IPS-NIHi7 (cell line): Measurements from ENCODE around the gene ZNF366.

Experiments
- DNase-seq: peaks from one replicate; pipeline ENCODE4 v3.0.0; 2012; ENCODE audit warnings: mixed read lengths; ENCODE audit errors: extremely low spot score

ZNF366 gene, protein sequence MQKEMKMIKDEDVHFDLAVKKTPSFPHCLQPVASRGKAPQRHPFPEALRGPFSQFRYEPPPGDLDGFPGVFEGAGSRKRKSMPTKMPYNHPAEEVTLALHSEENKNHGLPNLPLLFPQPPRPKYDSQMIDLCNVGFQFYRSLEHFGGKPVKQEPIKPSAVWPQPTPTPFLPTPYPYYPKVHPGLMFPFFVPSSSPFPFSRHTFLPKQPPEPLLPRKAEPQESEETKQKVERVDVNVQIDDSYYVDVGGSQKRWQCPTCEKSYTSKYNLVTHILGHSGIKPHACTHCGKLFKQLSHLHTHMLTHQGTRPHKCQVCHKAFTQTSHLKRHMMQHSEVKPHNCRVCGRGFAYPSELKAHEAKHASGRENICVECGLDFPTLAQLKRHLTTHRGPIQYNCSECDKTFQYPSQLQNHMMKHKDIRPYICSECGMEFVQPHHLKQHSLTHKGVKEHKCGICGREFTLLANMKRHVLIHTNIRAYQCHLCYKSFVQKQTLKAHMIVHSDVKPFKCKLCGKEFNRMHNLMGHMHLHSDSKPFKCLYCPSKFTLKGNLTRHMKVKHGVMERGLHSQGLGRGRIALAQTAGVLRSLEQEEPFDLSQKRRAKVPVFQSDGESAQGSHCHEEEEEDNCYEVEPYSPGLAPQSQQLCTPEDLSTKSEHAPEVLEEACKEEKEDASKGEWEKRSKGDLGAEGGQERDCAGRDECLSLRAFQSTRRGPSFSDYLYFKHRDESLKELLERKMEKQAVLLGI

DNA sequence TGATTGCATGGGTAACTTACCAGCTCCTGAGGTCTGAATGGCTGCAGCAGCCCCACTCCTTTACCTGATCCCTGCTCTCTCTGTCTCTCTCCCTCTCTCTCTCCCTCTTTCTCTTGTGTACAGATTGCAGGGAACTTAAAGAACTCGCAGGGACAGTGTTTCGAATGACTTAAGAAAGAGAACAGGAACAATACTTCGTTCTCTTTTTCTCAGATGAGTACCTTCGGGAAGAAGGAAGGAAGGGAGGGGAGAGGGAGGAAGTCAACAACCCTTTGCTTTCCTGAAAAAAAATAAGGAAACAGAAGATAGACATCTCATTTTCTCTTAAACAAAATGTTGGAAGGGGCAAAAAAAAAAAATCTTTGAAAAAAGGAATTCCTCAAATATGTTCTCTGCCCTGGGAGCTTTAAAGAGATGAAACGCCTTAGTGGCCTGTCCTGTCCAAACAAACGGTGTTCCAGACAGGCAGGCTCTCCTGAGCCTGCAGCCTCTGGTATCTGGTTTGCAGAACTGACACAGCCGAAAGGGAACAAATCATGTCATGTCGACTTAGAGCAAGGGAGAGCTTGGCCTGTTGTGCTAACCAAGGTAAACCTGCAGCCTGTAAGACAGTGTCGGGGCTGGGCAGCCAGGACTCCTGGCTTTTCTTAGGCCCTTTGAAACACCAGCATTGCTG lies at the start of gene ZNF366:
Gene ZNF366, minus strand, starts transcription at position 180 of the 676 bp plus-strand sequence. CDS start 45,914 bp downstream, outside the sequence.
- DNase-seq = no peak

GRCh38 chr5:72556351-72557166 lies 49.3 kb upstream of the ZNF366 start:
- DNase-seq = peak; percentile 86

DNA sequence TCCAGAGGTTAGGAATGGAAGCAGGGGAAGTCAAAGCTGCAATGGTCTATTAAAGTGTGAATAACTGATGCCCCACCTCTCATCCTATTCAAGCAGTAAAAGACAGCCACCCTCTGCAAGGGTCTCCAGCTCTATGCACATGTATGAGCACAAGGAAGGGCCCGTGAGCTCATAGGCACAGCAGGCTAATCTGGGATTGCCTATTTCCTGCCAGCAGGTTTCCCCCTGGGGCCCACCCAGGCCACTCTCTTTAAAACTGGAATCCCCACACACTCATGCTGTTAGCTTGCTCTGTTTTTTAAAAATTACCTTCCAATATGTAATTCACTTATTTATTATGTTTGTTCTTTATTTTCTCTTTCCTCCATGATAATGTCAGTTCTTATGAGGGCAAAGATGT lies 48.7 kb upstream of the ZNF366 start:
- peak; percentile 26 for DNase-seq

GRCh38 chr5:72554897-72555296 lies 47.7 kb upstream of the ZNF366 start:
- no peak for DNase-seq

GRCh38 chr5:72552041-72552557 lies 44.9 kb upstream of the ZNF366 start:
- no peak for DNase-seq

- DNase-seq = no peak
These were observed 43.4 kb upstream of the ZNF366 start for GRCh38 chr5:72550595-72550994.

GRCh38 chr5:72543811-72544210 lies 36.6 kb upstream of the ZNF366 start:
- no peak for DNase-seq

DNA sequence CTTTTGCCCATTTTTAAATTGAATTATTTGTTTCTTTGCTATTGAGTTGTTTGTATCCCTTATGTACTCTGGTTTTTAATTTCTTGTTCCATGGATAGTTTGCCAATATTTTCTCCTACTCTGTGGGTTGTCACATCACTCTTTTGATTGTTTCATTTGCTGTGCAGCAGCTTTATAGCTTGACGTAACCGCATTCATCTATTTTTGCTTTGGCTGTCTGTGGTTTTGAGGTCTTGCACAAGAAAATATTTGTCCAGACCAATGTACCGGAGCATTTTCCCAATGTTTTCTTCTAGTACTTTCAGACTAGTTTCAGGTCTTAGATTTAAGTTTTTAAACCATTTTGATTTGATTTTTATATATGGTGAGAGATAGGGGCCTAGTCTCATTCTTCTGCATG lies 36.2 kb upstream of the ZNF366 start:
- DNase-seq = no peak

DNA sequence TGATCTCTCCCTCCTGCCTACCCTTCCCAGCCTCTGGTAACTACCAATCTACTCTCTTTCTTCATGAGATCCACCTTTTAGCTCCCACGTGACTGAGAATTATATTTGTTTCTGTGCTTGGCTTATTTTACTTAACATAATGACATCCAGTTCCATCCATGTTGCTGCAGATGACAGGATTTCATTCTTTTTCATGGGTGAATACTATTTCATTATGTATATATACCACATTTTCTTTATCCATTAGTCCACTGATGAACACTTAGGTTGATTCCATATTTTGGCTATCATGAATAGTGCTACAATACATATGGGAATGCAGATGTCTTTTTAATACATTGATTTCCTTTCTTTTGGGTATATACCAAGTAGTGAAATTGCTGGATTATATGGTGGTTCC lies 35.5 kb upstream of the ZNF366 start:
- DNase-seq = no peak

GRCh38 chr5:72541501-72542225 lies 34.5 kb upstream of the ZNF366 start:
- no peak for DNase-seq

- DNase-seq = no peak
These were observed 33.7 kb upstream of the ZNF366 start for GRCh38 chr5:72540759-72541438.

- no peak for DNase-seq
These were observed 32.5 kb upstream of the ZNF366 start for GRCh38 chr5:72539726-72540125.

DNA sequence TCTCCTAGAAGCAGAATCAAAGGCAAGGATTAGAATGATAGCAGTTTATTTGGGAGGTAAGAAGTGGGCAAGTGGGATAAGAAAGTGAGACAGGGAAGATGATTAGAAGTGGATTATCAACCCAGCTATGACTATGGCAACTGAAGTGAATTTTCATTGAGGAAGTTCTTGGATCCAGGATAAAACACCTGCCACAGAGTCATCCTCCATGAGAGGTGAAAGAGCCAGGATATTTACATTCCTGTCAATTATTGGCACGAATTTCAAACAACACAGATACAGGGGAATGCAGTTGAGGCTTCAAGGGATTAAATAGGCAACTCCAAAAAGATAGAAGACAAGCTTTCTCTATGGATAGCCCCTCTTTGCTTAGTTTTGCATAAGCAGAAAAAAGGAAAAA lies 31.8 kb upstream of the ZNF366 start:
- DNase-seq = no peak

DNA sequence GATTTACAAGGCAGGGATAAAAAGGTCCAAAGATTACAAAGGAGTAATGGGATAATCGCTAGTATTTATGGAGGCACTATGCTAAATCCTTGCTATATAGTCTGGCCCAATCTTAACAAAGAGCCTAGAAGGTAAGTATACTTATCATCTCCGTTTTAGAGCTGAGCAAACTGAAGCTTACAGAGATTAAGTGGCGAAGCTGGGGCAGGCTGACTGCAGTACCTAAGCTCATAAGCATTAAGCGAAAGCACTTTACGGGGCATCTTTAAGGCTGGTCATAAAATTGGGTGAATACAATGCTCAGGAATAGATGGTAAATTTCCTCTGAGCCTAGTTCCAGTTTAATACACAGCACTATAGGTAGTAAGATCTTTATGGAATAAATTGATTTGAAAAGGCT lies 30.0 kb upstream of the ZNF366 start:
- DNase-seq = no peak

- DNase-seq = no peak
These were observed 24.4 kb upstream of the ZNF366 start for GRCh38 chr5:72531496-72532190.

DNA sequence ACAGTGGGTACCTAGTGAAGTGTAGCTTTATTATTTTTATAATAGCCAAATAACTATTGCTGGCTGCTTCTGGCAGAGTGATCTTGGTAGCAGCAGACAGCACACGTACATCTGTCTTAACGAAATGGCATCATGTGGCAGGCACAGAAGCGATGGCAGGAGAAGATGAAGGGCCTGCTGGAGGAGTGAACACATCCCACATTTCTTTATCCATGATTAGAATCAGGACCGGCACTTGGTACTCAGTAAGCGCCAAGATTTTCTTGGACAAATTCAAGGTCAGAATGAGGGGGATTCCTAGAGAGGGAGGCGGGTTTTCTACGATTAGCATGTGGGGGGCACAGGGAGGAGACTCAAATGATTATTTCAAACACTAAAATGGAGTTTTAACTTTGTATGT lies 23.0 kb upstream of the ZNF366 start:
- no peak for DNase-seq

DNA sequence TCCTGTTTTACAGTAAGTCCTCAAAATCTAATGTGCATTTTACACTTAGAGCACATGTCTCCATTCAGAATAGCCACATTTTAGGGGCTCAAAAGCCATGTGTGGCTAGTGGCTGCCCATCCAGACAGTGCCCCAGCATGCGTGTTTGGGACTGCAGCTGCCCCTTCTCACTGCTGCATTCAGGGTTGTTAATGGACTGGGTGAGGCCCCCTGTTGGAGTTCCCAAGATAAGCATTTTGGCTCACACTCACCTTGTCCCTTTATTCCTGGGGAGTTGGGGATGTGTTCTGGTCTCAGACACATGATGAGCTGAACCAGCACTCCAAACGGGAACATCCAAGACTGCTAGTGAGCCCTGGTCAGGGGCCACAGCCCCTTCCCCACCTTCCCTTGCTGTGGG lies 22.2 kb upstream of the ZNF366 start:
- no peak for DNase-seq

DNA sequence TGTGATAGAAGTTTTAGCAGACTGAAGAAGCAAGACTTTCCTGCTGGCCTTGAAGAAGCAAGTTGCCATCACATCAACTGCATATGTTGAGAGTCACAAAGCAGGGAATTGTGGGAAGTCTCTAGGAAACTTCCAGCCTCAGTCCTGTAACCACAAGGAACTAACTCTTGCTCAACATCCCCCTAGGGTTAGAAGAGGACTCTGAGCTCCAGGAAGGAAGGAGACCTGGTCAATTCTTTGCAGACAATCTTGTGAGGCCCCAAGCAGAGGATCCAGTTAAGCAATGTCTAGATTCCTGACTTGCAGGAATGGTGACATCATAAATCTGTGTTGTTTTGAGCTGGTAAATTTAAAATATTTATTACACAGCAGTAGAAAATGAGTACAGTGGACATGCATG lies 18.6 kb upstream of the ZNF366 start:
- DNase-seq = no peak

- DNase-seq = no peak
These were observed 16.9 kb upstream of the ZNF366 start for GRCh38 chr5:72523960-72524582.
